ENCODE measurements around the gene MAN1A1. TPM values are rescaled to one million over a fixed set of nuclear protein-coding genes. Genes with fewer than 3 reads are reported as not detected.

Gene MAN1A1
- total RNA-seq, 1 donor: 175 TPM

DNA sequence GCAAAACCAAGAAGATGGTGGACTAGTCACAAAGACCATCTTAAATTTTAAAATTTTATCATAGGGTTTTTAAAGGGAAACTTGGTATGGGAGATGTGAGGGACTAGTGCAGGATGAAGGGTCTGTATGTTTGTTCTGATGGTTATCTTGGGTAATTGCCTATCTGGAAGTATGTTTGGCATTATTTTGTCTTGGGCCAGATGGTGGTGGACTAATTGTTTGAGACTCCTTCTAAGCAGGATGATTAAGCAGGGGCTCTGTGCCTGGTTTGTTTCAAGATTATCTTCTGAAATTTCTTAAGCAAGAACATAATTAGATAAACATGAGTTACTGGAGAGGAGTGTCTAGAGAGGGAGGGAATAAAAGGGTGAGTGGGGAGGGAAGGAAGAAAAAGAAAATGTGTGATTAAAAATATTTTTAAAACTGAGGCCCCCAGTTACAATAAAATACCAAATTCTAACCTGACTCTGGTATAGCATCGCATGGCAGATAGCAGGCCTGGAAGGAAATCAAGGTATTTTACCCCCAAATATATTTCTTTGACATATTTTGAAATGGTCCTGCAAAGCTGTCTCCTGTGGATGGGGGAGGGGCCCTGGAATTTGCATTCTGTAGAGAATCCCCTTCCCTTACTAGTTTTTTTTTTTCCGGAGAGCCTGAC lies 221.2 kb downstream of the MAN1A1 start:
- DNase-seq (ENCODE audit: low read depth): peak; percentile 84
- TF ChIP-seq, protein P1, sequence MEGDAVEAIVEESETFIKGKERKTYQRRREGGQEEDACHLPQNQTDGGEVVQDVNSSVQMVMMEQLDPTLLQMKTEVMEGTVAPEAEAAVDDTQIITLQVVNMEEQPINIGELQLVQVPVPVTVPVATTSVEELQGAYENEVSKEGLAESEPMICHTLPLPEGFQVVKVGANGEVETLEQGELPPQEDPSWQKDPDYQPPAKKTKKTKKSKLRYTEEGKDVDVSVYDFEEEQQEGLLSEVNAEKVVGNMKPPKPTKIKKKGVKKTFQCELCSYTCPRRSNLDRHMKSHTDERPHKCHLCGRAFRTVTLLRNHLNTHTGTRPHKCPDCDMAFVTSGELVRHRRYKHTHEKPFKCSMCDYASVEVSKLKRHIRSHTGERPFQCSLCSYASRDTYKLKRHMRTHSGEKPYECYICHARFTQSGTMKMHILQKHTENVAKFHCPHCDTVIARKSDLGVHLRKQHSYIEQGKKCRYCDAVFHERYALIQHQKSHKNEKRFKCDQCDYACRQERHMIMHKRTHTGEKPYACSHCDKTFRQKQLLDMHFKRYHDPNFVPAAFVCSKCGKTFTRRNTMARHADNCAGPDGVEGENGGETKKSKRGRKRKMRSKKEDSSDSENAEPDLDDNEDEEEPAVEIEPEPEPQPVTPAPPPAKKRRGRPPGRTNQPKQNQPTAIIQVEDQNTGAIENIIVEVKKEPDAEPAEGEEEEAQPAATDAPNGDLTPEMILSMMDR (IDR thresholded peaks at IDR 0.05; ENCODE audit: insufficient read depth, low read length): no peak
- H3K4me3 ChIP-seq (ENCODE audit: low read depth, low read length): no peak overlapping the region

DNA sequence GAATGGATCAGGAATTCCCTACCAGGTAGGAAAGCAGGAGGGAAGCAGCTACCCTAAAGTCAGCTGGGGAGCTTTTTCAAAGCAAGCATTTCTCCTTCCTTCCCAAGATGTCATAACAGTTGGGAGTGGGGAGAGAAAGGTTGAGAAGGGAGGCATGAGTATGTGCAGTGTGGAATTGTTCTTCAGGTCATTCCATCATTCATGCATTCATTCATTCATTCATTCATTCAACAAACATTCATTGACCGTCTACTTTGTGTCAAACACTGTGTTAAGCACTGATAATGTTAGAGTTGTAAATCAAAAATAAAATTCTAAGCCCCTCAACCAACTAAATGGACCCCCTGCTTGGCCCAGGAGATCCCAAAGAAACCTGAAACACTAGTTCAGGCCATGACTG lies 221.9 kb downstream of the MAN1A1 start:
- TF ChIP-seq, protein P1 (IDR thresholded peaks at IDR 0.05; ENCODE audit: insufficient read depth, low read length): no peak
- H3K4me3 ChIP-seq (ENCODE audit: low read depth, low read length): no peak overlapping the region
- no peak for DNase-seq (ENCODE audit: low read depth)

Small RNA genes within 50 kb of the gene (small RNA-seq; reads per million reads assigned to genes)
- gene AL022722.2 (not detected), gene RNU6-194P (not detected)

Data from fibroblast of the aortic adventitia (primary cell).